A549 (cell line): ENCODE measurements around the gene CCDC74A.

Experiments used
- CTCF ChIP-seq: fragments of >200 bp; sonication (Bioruptor Twin); formaldehyde crosslinking; IDR thresholded peaks from 3 replicates; pipeline ENCODE4 v1.5.1; 2016
- HOXA7 ChIP-seq: fragments of 250-450 bp; sonication (Bioruptor Pico); IDR thresholded peaks from 2 replicates; pipeline ENCODE4 v1.5.0; 2020; ENCODE audit warnings: mild to moderate bottlenecking, moderate library complexity
- POLR2A ChIP-seq: IDR thresholded peaks from 2 replicates; pipeline ENCODE4 v1.6.1; 2012; ENCODE audit warnings: mild to moderate bottlenecking, low read length
- RAD21 ChIP-seq, 2 experiments: fragments of >200 bp in 1 of 2; sonication (Bioruptor Twin) in 1 of 2; formaldehyde crosslinking in 1 of 2; IDR thresholded peaks in 1 of 2; conservative IDR thresholded peaks in 1 of 2; 2 replicates in 1 of 2; 3 replicates in 1 of 2; pipeline ENCODE4 v1.6.1; 2012 to 2018; ENCODE audit warnings: inconsistent platforms in 1 of 2

GRCh38 chr2:131516011-131516410 lies 11.7 kb upstream of the CCDC74A start:
- TF ChIP-seq HOXA7, result no peak
- TF ChIP-seq CTCF, result no peak
- TF ChIP-seq POLR2A, result no peak
- TF ChIP-seq RAD21 (conservative IDR thresholded peaks at IDR 0.05 in 1 of 2, IDR thresholded peaks at IDR 0.05 in 1 of 2), result no peak
